Kasumi-1 (cell line): ENCODE data around the gene SIPA1.
"Not testable (repeated sequence)": the region's sequence is repeated elsewhere in the genome, so short reads cannot be mapped to it uniquely, and the experiment has no call there.

Experiments
- DNase-seq, 2 experiments: peaks; one replicate each; lab custom pipeline; 2025; lab: John Stamatoyannopoulos, UW

The SIPA1 gene

DNA sequence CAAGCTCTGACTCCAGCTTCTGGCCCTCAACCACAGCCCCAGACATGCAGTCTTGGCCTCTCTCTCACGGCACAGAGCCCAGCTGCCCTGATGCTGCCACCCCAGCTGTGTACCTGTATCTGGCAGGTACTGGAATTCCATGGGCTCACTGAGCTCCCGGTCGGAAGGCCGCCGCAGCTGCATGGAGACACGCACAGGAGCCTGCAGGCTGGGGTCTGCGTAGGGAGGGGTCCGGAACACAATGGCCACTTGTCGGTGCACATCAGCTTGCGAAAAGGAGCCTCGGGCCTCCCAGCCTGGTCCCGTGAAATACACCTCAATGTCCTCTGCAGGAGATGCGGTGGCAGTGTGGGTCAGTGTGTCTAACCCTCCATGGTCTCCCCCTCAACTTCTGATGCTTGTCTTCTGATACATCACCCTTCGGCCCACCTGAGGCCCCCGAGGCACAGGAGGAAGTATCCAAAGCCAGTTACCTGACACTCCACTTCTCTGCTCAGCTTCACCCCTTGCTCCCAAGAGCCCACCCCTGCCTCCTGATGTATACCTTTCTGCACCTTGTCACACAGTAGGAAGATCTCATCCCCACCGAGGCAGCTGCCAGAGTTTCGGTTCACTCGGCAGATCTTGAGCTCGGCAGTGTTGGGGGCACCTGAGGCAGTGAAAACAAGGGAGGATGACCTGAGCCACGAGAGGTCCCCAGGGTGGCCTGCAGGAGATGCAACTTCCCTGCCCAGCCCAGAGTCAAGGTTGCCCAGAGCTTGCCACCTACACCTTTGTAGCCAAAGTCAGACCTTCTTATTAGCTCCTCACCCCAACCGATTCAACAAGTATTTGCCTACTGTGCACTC is 20.5 kb downstream of the SIPA1 start:
- DNase-seq, result no peak

DNA sequence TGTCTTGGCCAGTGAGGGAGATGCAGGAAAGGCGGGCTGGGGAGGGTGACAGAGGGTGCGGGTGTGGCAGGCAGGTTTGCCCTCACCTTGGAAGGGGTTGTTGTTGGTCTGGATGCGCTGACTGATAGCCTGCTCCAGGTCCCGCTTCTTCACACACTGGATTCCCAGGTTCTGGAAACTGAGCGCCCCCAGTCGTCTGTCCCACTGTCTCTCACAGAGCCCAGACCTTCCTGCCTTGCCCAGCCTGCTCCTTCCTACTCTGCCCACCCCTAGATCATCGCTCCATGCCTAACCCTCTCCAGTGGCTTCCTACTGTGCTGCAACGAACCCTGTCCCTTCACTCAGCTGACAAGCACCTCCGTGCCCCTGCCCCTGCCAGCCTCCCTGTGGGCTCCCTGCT is 22.1 kb downstream of the SIPA1 start:
- DNase-seq, result no peak

- DNase-seq, result not testable (repeated sequence)
These were observed 23.0 kb downstream of the SIPA1 start for GRCh38 chr11:65660908-65661307.

DNA sequence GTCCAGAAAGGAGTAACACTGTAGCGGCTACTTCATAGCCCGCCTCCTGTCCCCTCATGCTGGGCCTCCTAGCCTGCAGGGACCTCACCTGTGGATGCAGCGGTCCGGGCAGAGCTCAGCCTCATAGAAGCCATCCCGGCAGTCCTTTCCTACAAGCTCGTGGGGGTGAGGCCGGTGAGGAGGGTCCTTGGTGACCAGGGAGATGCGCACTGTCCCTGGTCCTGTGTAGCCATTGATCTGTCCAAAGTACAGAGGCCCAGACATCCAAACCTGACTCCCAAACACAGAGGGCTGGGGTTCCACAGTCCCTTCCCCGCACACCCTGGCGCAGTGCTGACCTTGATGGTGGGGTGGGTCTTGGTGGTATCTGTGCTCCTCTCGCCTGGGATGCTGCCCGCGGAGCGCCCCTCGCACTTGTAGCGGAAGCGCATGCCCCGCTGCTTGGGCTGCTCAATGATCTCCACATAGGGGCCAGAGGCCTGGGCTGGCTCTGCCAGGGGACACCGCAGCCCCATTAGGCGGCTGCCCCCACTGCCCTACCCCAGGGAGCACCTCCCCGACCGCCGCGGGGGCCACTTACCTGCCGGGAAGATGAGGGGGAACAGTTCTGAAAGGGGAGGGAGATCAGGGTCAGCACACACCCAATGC is 23.8 kb downstream of the SIPA1 start:
- no peak for DNase-seq

GRCh38 chr11:65662247-65662798 is 24.4 kb downstream of the SIPA1 start:
- DNase-seq, result peak in 1 of 2 experiments; percentile 9

- DNase-seq, result peak; percentile 75 to 83
These were observed 25.1 kb downstream of the SIPA1 start, which contains the start of gene RELA for GRCh38 chr11:65662799-65663638. TSS of gene RELA (minus strand) at chr11:65662916. CDS start at chr11:65662832, 84 bp downstream.

DNA sequence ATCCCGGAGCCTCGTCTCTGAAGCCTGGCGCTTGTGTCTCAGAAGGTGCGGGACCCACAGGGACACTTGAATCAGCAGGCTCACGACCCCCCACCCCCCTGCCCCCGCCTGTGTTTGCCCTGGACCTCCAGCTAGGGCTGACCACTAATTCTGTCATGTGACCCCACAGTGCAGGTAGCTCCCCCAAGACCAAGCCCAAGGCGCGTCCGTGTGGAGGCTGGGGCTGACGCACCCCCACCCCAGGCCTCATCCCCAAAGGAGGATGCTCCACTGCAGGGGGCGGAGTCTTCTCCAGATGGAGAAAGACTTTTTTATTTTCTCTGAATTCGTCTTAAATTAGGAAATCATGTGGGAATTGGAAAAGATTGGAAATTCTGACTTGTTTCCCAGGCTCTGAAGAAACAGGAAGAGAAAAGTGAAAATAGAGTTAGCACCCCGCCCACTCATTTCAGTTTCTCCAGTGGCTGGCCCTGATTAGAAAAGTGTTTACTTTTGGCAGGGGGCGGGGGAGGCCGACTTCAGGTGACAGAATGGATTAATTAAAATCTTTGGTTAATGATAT is 25.8 kb downstream of the SIPA1 start:
- DNase-seq, result peak in 1 of 2 experiments; percentile 39

DNA sequence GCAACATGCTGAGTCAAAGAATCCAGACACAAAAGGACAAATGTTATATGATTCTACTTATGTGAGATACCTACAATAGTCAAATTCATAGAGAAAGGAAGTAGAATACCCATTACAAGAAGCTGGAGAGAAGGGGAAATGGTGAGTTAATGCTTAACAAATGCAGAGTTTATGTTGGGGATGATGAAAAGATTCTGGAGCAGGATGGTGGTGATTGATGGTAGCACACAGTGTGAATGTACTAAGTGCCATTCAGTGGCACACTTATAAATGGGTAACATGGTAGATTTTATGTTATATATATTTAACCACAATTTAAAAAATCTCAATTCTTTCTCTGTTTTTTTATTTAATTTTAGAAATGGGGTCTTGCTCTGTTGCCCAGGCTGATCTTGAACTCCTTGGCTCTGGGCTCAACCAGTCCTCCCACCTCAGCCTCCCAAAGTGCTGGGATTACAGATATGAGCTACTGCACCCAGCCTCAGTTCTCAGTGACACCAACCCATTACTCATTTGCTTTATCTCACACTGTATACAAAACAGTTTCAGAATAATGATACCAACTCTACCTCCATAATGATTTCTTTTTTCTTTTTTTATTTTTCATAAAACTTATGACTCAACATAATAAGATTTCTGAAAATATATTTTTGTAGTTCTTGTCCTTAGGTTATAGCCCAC is 34.4 kb downstream of the SIPA1 start:
- no peak for DNase-seq

GRCh38 chr11:65672982-65673381 is 35.1 kb downstream of the SIPA1 start:
- DNase-seq, result no peak

GRCh38 chr11:65680192-65680743 is 42.4 kb downstream of the SIPA1 start:
- no peak for DNase-seq

- not testable (repeated sequence) for DNase-seq
These were observed 45.6 kb downstream of the SIPA1 start for GRCh38 chr11:65683480-65683879.

- DNase-seq, result no peak
These were observed 48.1 kb downstream of the SIPA1 start for GRCh38 chr11:65685981-65686380.

- DNase-seq, result not testable (repeated sequence)
These were observed 53.9 kb downstream of the SIPA1 start for GRCh38 chr11:65691847-65692246.

- no peak for DNase-seq
These were observed 54.5 kb downstream of the SIPA1 start for GRCh38 chr11:65692367-65692766.

DNA sequence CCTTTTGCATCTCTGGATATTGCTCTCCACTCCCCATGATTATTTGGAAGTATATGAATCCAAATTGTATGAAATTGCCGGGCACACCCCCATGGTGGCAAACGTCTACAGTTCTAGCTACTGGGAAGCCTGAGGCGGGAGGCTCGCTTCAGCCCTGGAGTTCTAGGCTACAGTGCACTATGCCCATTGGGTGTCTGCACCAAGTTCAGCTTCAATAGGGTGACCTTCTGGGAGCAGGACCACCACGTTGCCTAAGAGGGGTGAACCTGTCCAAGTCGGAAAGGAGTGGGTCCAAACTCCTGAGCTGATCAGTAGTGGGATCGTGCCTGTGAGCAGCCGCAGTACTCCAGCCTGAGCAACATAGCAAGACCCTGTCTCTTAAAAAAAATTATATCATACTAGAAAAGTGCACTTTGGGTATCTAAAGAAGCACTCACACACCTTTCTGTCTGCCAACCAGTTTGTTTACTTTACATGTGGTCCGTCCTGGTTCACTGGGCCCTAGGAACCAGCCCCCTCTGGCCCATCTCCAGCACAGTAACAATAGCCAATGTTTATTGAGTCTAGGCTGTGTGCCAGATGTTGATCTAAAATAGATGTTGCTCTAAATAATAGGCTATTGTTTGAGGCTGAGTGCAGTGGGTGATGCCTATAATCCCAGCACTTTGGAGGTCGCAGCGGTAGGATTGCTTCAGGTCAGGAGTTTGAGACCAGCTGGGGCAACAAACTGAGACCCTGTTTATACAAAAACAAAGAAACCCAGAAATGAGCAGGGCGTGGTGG is 57.7 kb downstream of the SIPA1 start:
- no peak for DNase-seq

DNA sequence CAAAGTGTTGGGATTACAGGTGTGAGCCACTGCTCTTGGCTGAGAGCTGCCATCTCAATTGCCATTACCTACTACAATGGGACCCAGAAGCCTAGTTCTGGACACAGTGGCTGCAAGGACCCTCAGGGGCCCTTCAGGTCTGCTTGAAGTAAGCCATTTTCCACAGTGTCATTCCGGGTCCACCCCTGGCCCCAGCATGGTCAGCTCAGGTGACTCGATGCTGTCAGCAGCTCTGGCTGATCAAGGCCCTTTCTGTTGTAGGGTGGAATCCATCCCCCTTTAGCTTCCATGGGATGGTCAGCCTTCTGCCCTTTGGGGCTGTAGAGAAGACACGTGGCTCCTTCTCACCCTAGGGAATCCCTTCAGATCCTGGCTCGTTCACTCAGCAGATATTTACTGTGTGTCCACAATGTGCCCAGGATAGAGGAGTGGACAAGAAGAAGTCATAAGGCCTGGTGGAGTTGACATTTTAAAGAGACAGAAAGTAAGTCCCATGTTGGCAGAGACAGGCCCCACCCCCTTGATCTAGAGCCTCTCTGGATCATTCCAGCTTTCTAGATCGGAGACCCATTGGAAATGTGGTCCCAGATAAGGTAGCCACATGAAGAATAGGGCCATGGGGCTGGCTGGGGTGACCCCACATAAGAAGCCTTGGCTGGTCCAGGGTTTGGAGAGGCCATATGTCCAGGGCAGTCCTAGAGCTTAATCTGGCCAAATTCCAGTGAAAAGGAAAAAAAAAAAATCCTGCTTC is 59.1 kb downstream of the SIPA1 start:
- no peak for DNase-seq

- DNase-seq, result no peak
These were observed 60.3 kb downstream of the SIPA1 start for GRCh38 chr11:65698205-65698604.

DNA sequence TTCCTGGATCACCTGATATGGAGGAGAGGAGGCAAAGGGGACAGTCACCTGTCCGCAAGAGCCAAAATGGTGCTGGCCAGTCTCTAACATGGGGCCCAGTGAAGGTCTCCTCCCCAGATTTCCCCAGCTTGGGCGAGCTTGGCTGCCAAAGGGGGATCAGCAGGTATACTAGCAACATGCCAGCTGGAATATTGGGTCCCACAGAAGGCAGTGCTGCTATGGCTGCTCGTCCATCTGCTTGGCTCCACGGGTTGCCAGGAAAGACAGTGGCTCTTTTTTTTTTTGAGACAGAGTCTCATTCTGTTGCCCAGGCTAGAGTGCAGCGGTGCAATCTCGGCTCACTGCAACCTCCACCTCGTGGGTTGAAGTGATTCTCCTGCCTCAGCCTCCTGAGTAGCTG is 61.4 kb downstream of the SIPA1 start:
- no peak for DNase-seq

GRCh38 chr11:65700399-65700798 is 62.5 kb downstream of the SIPA1 start:
- DNase-seq, result no peak
